Measurements from ENCODE around the gene DMXL1.

GRCh38 chr5:119275601-119276173 lies 204.8 kb downstream of the DMXL1 start:
- TF ChIP-seq CTCF (IDR thresholded peaks at IDR 0.05), result no peak
- no peak for TF ChIP-seq POLR2A (IDR thresholded peaks at IDR 0.05)
- TF ChIP-seq POLR2AphosphoS5 (IDR thresholded peaks at IDR 0.05), result no peak

Measured in breast epithelium (tissue), 3 donors.